Motor neuron (in vitro differentiated cells): ENCODE data around the gene FNDC5. TPM values are rescaled to one million over a fixed set of nuclear protein-coding genes. Genes with fewer than 3 reads are reported as not detected.

Experiments
- ATAC-seq, 8 experiments: fragments of 200-7000 bp; cut with Tn5 transposase; replicated peaks in 6 of 8; 2 replicates each; pipeline ENCODE4 v1.8.0; 2021; ENCODE audit warnings: mild to moderate bottlenecking in 8 of 8, moderate library complexity in 8 of 8
- H3K27ac ChIP-seq, 2 donors: fragments of 250-450 bp; sonication (Bioruptor Pico); 2 replicates each; pipeline ENCODE4 v1.9.0; 2021; ENCODE audit warnings: antibody characterized with exemption in 2 of 2, mild to moderate bottlenecking in 2 of 2, moderate library complexity in 1 of 2
- H3K4me1 ChIP-seq, 2 donors: fragments of 250-450 bp; sonication (Bioruptor Pico); replicated peaks in 1 of 2; 2 replicates each; pipeline ENCODE4 v1.6.1; 2021; ENCODE audit warnings: antibody characterized with exemption in 2 of 2, mild to moderate bottlenecking in 2 of 2, moderate library complexity in 1 of 2
- H3K4me3 ChIP-seq, 5 donors: fragments of 250-450 bp; sonication (Bioruptor Pico); 2 replicates each; pipeline ENCODE4 v1.9.0; 2021; ENCODE audit warnings: antibody characterized with exemption in 5 of 5, mild to moderate bottlenecking in 5 of 5, moderate library complexity in 4 of 5
- WGBS, 10 experiments: fragments of 450-650 bp; shearing (Covaris generic); methylation state at CpG; one replicate each; pipeline ENCODE4 v1.0.0; 2022; 5-methylcytosine and 5-hydroxymethylcytosine counted together
- in situ Hi-C, 9 experiments: fragments of 400-800 bp; cut with MboI; loops; one replicate each; pipeline ENCODE4 v1.15.0; 2021; ENCODE audit warnings: low sequenced_read_pairs in 9 of 9, low pct_unique_long_range_greater_than_20kb in 2 of 9; ENCODE audit not compliant: unreplicated experiment in 9 of 9
- total RNA-seq, 8 experiments: library from RNA; unstranded; fragments of 300-600 nt; gene quantifications; 2 replicates each; pipeline versions ENCODE4 v1.2.3 to v1.2.4, GENCODE V29; 2022

The FNDC5 gene
- total RNA-seq, 8 experiments from 2014 or later = 1.0 to 297 (median 49.6) TPM

GRCh38 chr1:32886004-32886827 is 15.5 kb upstream of the FNDC5 start, which contains the start of gene HPCA:
HPCA (plus strand) TSS chr1:32886491; CDS start chr1:32888899, 2,408 bp downstream.
- in situ Hi-C loops = no loop called here
- ATAC-seq = peak; percentile 57 to 98 (median 70)
- H3K4me1 ChIP-seq = peaks cover 41 to 47% of the 10 kb centered on the region in 2 donors
- H3K27ac ChIP-seq = no peak within 1 kb of the TSS
- 12% methylated on average over 8 of the region's 79 CpGs; no CpG with 5 or more reads in 9 of the 10 experiments for WGBS, 10 experiments
- peak within 1 kb of the TSS; percentile 31 to 40 (median 32) for H3K4me3 ChIP-seq

- Histone ChIP-seq H3K27ac (no peak overlapping the region), H3K4me3 (peak overlapping the region in 1 of 5 donors; percentile 40), H3K4me1 (peaks cover 36 to 41% of the 10 kb centered on the region in 2 donors)
- ATAC-seq = no peak
- in situ Hi-C loops = no loop called here
- WGBS, 10 experiments = 0% methylated on average over 1 of the region's 8 CpGs; no CpG with 5 or more reads in 8 of the 10 experiments
Measured at GRCh38 chr1:32885676-32886003, 14.9 kb upstream of the FNDC5 start.

DNA sequence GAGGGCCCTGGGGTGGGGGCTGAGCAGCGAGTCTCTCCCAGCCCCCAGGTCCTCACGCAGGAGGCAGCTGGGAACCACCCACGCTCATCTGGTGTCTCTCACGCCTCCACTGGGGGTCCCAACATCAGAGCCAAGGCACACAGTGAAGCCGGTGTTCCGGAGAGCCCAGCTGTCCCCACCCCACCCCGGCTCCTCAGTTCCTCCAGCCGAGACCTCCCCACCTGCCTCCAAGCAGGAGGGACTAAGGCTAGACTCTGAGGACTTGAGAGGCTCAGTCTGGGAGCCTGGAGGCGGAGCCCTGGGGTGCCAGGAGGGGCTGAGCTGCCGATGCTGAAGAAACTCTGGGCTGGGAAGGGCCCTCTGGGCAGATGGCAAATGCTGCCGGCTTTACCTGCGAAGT is 14.0 kb upstream of the FNDC5 start:
- no peak overlapping the region for H3K4me3 ChIP-seq
- no peak overlapping the region for H3K27ac ChIP-seq
- ATAC-seq = no peak
- peaks cover 36 to 40% of the 10 kb centered on the region in 2 donors for H3K4me1 ChIP-seq
- in situ Hi-C loops = no loop called here
- WGBS, 10 experiments = 50% methylated on average over 1 of the region's 12 CpGs; no CpG with 5 or more reads in 9 of the 10 experiments

- 71 to 100% (median 88%) methylated on average over 1 to 2 of the region's 4 CpGs; no CpG with 5 or more reads in 6 of the 10 experiments for WGBS, 10 experiments
- Histone ChIP-seq H3K4me1 (peaks cover 36 to 40% of the 10 kb centered on the region in 2 donors), H3K27ac (peak overlapping the region in 1 of 2 donors; percentile 14), H3K4me3 (no peak overlapping the region)
- in situ Hi-C loops = no loop called here
- ATAC-seq = no peak
Measured at GRCh38 chr1:32884032-32884372, 13.3 kb upstream of the FNDC5 start.

- peaks cover 41 to 44% of the 10 kb centered on the region in 2 donors for H3K4me1 ChIP-seq
- in situ Hi-C loops = no loop called here
Measured at GRCh38 chr1:32883338-32884031, 12.8 kb upstream of the FNDC5 start.

GRCh38 chr1:32881871-32882850 is 11.4 kb upstream of the FNDC5 start:
- in situ Hi-C loops = no loop called here
- H3K4me1 ChIP-seq = peaks cover 44 to 47% of the 10 kb centered on the region in 2 donors
- no peak overlapping the region for H3K27ac ChIP-seq
- H3K4me3 ChIP-seq = no peak overlapping the region
- whole genome bisulfite sequencing, 10 experiments = 62 to 79% (median 73%) methylated on average over 3 to 13 of the region's 22 CpGs; no CpG with 5 or more reads in 6 of the 10 experiments
- no peak for ATAC-seq

More at GRCh38 chr1:32883338-32884031, 12.8 kb upstream of the FNDC5 start:
- ATAC-seq = peak in 5 of 8 experiments; percentile 13 to 67 (median 37)
- 0 to 100% (median 77%) methylated on average over 1 to 7 of the region's 7 CpGs; no CpG with 5 or more reads in 4 of the 10 experiments for WGBS, 10 experiments
- no peak overlapping the region for H3K4me3 ChIP-seq
- H3K27ac ChIP-seq = no peak overlapping the region

- no peak for ATAC-seq
Measured at GRCh38 chr1:32881291-32881690, 10.6 kb upstream of the FNDC5 start.

DNA sequence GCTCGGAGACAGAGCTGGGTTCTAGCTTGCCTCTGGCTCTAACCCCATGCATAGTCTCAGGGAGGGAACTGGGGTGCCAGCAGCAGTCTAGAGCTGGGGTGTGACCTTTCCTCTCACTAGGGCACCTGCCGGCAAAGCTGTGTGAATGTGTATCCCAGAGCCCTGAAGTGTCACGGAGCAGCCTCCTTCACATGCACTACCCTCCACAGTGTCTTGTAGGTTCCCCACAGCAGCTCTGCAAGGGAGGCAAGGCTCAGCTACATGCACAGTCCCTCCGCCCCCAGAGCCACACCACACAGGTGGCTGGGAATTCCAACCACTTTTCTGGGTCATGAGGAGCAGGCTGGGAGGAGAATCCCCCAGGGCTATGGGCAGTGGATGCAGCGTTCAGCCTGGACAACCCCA is 7.9 kb upstream of the FNDC5 start:
- peak overlapping the region in 1 of 2 donors; percentile 2 for H3K27ac ChIP-seq
- WGBS, 10 experiments = 0 to 88% (median 81%) methylated on average over 1 to 5 of the region's 5 CpGs; no CpG with 5 or more reads in 5 of the 10 experiments
- peaks cover 19 to 24% of the 10 kb centered on the region in 2 donors for H3K4me1 ChIP-seq
- H3K4me3 ChIP-seq = no peak overlapping the region
- ATAC-seq = peak in 6 of 8 experiments; percentile 13 to 45 (median 38)
- in situ Hi-C loops = no loop called here

More at GRCh38 chr1:32881291-32881690, 10.6 kb upstream of the FNDC5 start:
- 80 to 100% (median 100%) methylated on average over 1 to 3 of the region's 5 CpGs; no CpG with 5 or more reads in 5 of the 10 experiments for WGBS, 10 experiments
- no peak overlapping the region for H3K4me3 ChIP-seq
- in situ Hi-C loops = no loop called here
- H3K27ac ChIP-seq = no peak overlapping the region
- H3K4me1 ChIP-seq = peaks cover 39 to 47% of the 10 kb centered on the region in 2 donors

GRCh38 chr1:32878183-32878582 is 7.5 kb upstream of the FNDC5 start:
- Histone ChIP-seq H3K4me3 (no peak overlapping the region), H3K4me1 (peaks cover 17 to 21% of the 10 kb centered on the region in 2 donors), H3K27ac (no peak overlapping the region)
- in situ Hi-C loops = no loop called here
- WGBS, 10 experiments = 0 to 77% (median 60%) methylated on average over 1 to 6 of the region's 6 CpGs; no CpG with 5 or more reads in 5 of the 10 experiments
- ATAC-seq = peak; percentile 11 to 89 (median 78)

DNA sequence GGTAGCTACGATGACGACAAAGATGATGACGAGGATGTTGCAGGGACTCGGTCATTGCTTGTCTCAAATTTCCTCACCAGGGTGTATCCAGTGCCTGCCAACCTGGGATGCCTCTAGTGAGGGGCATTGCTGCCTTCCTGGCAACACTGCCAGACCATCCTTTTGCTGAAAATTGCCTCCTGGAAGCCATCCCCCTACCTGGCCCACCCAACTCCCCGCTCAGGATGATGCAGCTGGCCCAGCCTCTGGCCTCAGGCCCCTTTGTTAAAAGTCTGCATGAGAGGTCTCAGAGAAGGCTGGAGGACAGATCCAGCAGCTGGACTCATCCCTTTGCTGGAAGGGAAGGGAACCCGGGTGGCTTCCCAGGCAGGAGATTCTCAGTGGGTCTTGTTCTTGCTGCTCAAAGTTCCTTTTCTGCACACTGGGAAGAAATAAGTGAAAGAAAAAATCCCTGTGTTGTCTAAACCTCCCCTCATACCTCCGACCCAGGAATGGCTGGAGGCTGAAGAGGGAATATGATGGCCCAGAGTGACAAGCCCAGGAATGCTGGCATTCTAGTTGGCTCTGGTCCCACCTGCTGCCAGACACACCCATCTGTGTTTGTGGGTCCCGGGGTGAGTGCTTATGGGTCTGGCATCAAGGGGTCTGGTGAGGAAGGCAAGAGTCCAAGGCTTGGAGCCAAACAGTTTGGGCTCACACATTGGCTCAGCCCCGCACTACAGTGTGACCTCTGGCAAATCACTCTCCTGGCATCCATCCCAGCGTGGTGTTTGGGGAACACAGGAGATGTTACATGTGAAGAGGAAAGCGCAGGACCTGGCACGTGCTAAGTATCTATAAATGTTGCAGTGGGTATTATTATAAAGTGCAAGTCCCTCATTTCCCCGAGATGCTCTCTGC is 6.7 kb upstream of the FNDC5 start:
- Histone ChIP-seq H3K27ac (no peak overlapping the region), H3K4me3 (no peak overlapping the region), H3K4me1 (peaks cover 22 to 25% of the 10 kb centered on the region in 2 donors)
- WGBS, 10 experiments = 17 to 100% (median 80%) methylated on average over 1 to 12 of the region's 13 CpGs; no CpG with 5 or more reads in 2 of the 10 experiments
- no peak for ATAC-seq
- in situ Hi-C loops = no loop called here

- peaks cover 21 to 27% of the 10 kb centered on the region in 2 donors for H3K4me1 ChIP-seq
- in situ Hi-C loops = no loop called here
- 0 to 90% (median 60%) methylated on average over 1 to 9 of the region's 16 CpGs; no CpG with 5 or more reads in 2 of the 10 experiments for WGBS, 10 experiments
- peak in 6 of 8 experiments; percentile 15 to 82 (median 41) for ATAC-seq
- no peak overlapping the region for H3K27ac ChIP-seq
- H3K4me3 ChIP-seq = no peak overlapping the region
Measured at GRCh38 chr1:32876341-32877210, 5.9 kb upstream of the FNDC5 start.
